HepG2 (cell line): ENCODE measurements around the gene HNF1B. TPM values are rescaled to one million over a fixed set of nuclear protein-coding genes. Genes with fewer than 3 reads are reported as not detected.
A peak's percentile ranks its signal among the peaks of the same experiment; 100 is the strongest.

Experiments used
- ATAC-seq: fragments of 200-7000 bp; cut with Tn5 transposase; 3 replicates; pipeline ENCODE4 v1.9.1; 2020; ENCODE audit warnings: mild to moderate bottlenecking, moderate library complexity
- BruUV-seq: library from RNA; stranded (reverse); fragments of 400-500 nt; replicated peaks from 2 replicates; lab custom pipeline; 2021; lab: Mats Ljungman, UMichigan
- CTCF ChIA-PET: fragments of 300-600 bp; formaldehyde crosslinking; extraction: SDS; loops from one replicate; lab custom pipeline; 2021; ENCODE audit warnings: low total read pairs, inconsistent platforms, low intra/inter-chr PET ratio; lab: Yijun Ruan, JAX
- POLR2A ChIA-PET: fragments of 350-600 bp; sonication (Branson Sonifier 250); formaldehyde crosslinking; loops from one replicate; lab custom pipeline; 2020; ENCODE audit warnings: antibody characterized with exemption, inconsistent platforms; lab: Yijun Ruan, JAX
- DNase-seq: peaks from one replicate; pipeline ENCODE4 v3.0.0-alpha.2; 2015; ENCODE audit warnings: low spot score
- FAIRE-seq: peaks from 3 replicates; lab custom pipeline; 2011; peaks lifted over from hg19 to GRCh38; lab: Jason Lieb, UNC
- H2AFZ ChIP-seq: one replicate; pipeline ENCODE4 v1.6.1; 2011; ENCODE audit warnings: low read length, inconsistent platforms
- H3K27ac ChIP-seq: fragments of 300-600 bp; 3 replicates; pipeline ENCODE4 v1.8.0; 2011; ENCODE audit warnings: mixed run types, mild to moderate bottlenecking, mixed read lengths, low read length, inconsistent platforms; ENCODE audit not compliant: insufficient read depth; ENCODE audit errors: extremely low read length
- H3K27me3 ChIP-seq, 2 experiments: fragments of 200-600 bp in 1 of 2; 2 replicates in 1 of 2; 3 replicates in 1 of 2; pipeline versions ENCODE4 v1.6.0 to v1.8.0; 2011; ENCODE audit warnings: low read length in 2 of 2, mild to moderate bottlenecking in 2 of 2, moderate library complexity in 2 of 2, inconsistent platforms in 1 of 2; ENCODE audit not compliant: insufficient read depth in 2 of 2, control insufficient read depth in 1 of 2
- H3K36me3 ChIP-seq, 2 experiments: fragments of 200-600 bp in 1 of 2; replicated peaks in 1 of 2; 2 replicates in 1 of 2; 3 replicates in 1 of 2; pipeline versions ENCODE4 v1.5.1 to v1.8.0; 2011; ENCODE audit warnings: low read length in 2 of 2, inconsistent platforms in 1 of 2; ENCODE audit not compliant: insufficient read depth in 2 of 2, control insufficient read depth in 1 of 2
- H3K4me1 ChIP-seq: 2 replicates; pipeline ENCODE4 v1.5.1; 2012; ENCODE audit warnings: low read length, inconsistent platforms; ENCODE audit not compliant: insufficient read depth
- H3K4me2 ChIP-seq: 2 replicates; pipeline ENCODE4 v1.6.0; 2011; ENCODE audit warnings: low read depth, low read length, inconsistent platforms
- H3K4me3 ChIP-seq, 3 experiments: fragments of 200-600 bp in 1 of 3; sonication (generic), shearing (Covaris generic) in 1 of 3; replicated peaks in 1 of 3; 2 replicates each; pipeline ENCODE4 v1.5.1; 2011 to 2016; ENCODE audit warnings: low read length in 3 of 3, inconsistent platforms in 2 of 3, low read depth in 2 of 3, mild to moderate bottlenecking in 2 of 3, control low read depth in 1 of 3, mixed read lengths in 1 of 3; ENCODE audit not compliant: insufficient read depth in 1 of 3
- H3K79me2 ChIP-seq: one replicate; pipeline ENCODE4 v1.6.1; 2011; ENCODE audit warnings: low read length, inconsistent platforms; ENCODE audit not compliant: insufficient read depth
- H3K9ac ChIP-seq: 2 replicates; pipeline ENCODE4 v1.6.0; 2011; ENCODE audit warnings: mild to moderate bottlenecking, low read depth, low read length, inconsistent platforms; ENCODE audit not compliant: insufficient read depth
- H3K9me3 ChIP-seq: 2 replicates; pipeline ENCODE4 v1.5.1; 2012; ENCODE audit warnings: mild to moderate bottlenecking, low read length
- H4K20me1 ChIP-seq: 2 replicates; pipeline ENCODE4 v1.6.0; 2011; ENCODE audit warnings: inconsistent platforms, mild to moderate bottlenecking, low read length, moderate library complexity; ENCODE audit not compliant: insufficient read depth
- GPN1 ChIP-seq: sonication (generic); formaldehyde crosslinking; IDR thresholded peaks from 2 replicates; pipeline ENCODE4 v1.5.1; 2020; ENCODE audit warnings: missing genetic modification reagents, borderline replicate concordance
- KAT7 ChIP-seq: IDR thresholded peaks from 2 replicates; pipeline ENCODE4 v1.6.1; 2018; ENCODE audit warnings: borderline replicate concordance, missing compliant biosample characterization
- KDM4B ChIP-seq: sonication (generic); formaldehyde crosslinking; IDR thresholded peaks from 2 replicates; pipeline ENCODE4 v1.4.0; 2020; ENCODE audit warnings: missing genetic modification reagents
- MTF2 ChIP-seq: sonication (generic); formaldehyde crosslinking; IDR thresholded peaks from 2 replicates; pipeline ENCODE4 v1.5.0; 2020; ENCODE audit warnings: missing genetic modification reagents, borderline replicate concordance
- PAF1 ChIP-seq: IDR thresholded peaks from 2 replicates; pipeline ENCODE4 v1.6.1; 2016; ENCODE audit warnings: missing genetic modification reagents, missing compliant biosample characterization
- TARDBP ChIP-seq: sonication (generic); formaldehyde crosslinking; IDR thresholded peaks from 2 replicates; pipeline ENCODE4 v1.8.0; 2022; ENCODE audit warnings: mild to moderate bottlenecking, missing genetic modification reagents
- ZFP41 ChIP-seq: sonication (generic); formaldehyde crosslinking; IDR thresholded peaks from 2 replicates; pipeline ENCODE4 v1.4.0; 2020; ENCODE audit warnings: mild to moderate bottlenecking, missing genetic modification reagents, borderline replicate concordance
- ZNF232 ChIP-seq: sonication (generic); formaldehyde crosslinking; IDR thresholded peaks from 2 replicates; pipeline ENCODE4 v1.4.0; 2020; ENCODE audit warnings: missing genetic modification reagents, borderline replicate concordance
- ZNF253 ChIP-seq: sonication (generic); formaldehyde crosslinking; IDR thresholded peaks from 2 replicates; pipeline ENCODE4 v1.8.0; 2022; ENCODE audit warnings: mild to moderate bottlenecking, missing genetic modification reagents, borderline replicate concordance
- ZNF367 ChIP-seq: sonication (generic); formaldehyde crosslinking; IDR thresholded peaks from 2 replicates; pipeline ENCODE4 v1.4.0; 2020; ENCODE audit warnings: missing genetic modification reagents, borderline replicate concordance
- ZNF550 ChIP-seq: sonication (generic); formaldehyde crosslinking; IDR thresholded peaks from 2 replicates; pipeline ENCODE4 v1.4.0; 2020; ENCODE audit warnings: mild to moderate bottlenecking, missing genetic modification reagents, borderline replicate concordance
- ZNF563 ChIP-seq: sonication (generic); formaldehyde crosslinking; IDR thresholded peaks from 2 replicates; pipeline ENCODE4 v1.8.0; 2022; ENCODE audit warnings: mild to moderate bottlenecking, moderate library complexity, missing genetic modification reagents
- ZNF709 ChIP-seq: sonication (generic); formaldehyde crosslinking; IDR thresholded peaks from 2 replicates; pipeline ENCODE4 v1.5.0; 2020; ENCODE audit warnings: mild to moderate bottlenecking, missing genetic modification reagents
- ZNF766 ChIP-seq: sonication (generic); formaldehyde crosslinking; IDR thresholded peaks from 2 replicates; pipeline ENCODE4 v1.5.0; 2020; ENCODE audit warnings: missing genetic modification reagents, borderline replicate concordance
- WGBS: methylation state at CpG from one replicate; pipeline ENCODE4 v1.1.6; 2017; ENCODE audit warnings: low lambda C conversion rate; 5-methylcytosine and 5-hydroxymethylcytosine counted together
- in situ Hi-C: cut with HindIII; loops from 2 replicates; pipeline ENCODE4 v1.10.0; 2017; ENCODE audit warnings: low pct_unique_long_range_greater_than_20kb; ENCODE audit not compliant: extremely low pct_ligation_motif_present
- intact Hi-C: fragments of 100-400 bp; cut with micrococcal nuclease; formaldehyde crosslinking; loops from one replicate; pipeline ENCODE4 v1.10.0; 2022; ENCODE audit not compliant: unreplicated experiment
- polyA plus RNA-seq, 8 experiments: library from polyadenylated mRNA; depleted of rRNA in 3 of 8; stranded (reverse) in 7 of 8; unstranded in 1 of 8; fragments of >200 nt; fragmentation: Illumina TruSeq in 4 of 8; extraction: Trizol in 4 of 8; gene quantifications; 2 replicates each; pipeline versions ENCODE4 v1.2.1 to v1.2.3, GENCODE V29; 2011 to 2016; ENCODE audit warnings: low read depth in 4 of 8, missing spikeins in 1 of 8, mixed read lengths in 1 of 8; ENCODE audit not compliant: insufficient read depth in 1 of 8
- total RNA-seq, 5 experiments: library from RNA; depleted of rRNA; stranded (reverse); fragments of >200 nt; fragmentation: Illumina TruSeq; extraction: Trizol; gene quantifications; 2 replicates each; pipeline ENCODE4 v1.2.3, GENCODE V29; 2016; ENCODE audit warnings: low read depth in 1 of 5
- TF ChIP-seq, protein P1 (sequence below): sonication (generic); formaldehyde crosslinking; IDR thresholded peaks from 2 replicates; pipeline ENCODE4 v1.9.0; 2021; ENCODE audit warnings: missing genetic modification reagents, mild to moderate bottlenecking, borderline replicate concordance
- TF ChIP-seq, protein P2 (sequence below): sonication (generic); formaldehyde crosslinking; conservative IDR thresholded peaks from 2 replicates; pipeline ENCODE4 v1.8.0; 2022; ENCODE audit warnings: mild to moderate bottlenecking, moderate library complexity, missing genetic modification reagents
- TF ChIP-seq, protein P3 (sequence below): sonication (generic); formaldehyde crosslinking; IDR thresholded peaks from 2 replicates; pipeline ENCODE4 v1.4.0; 2020; ENCODE audit warnings: missing genetic modification reagents

HNF1B gene
- total and polyA plus RNA-seq, 2 of the 13 experiments (the other 11 are each of a cell fraction or from before 2014, with no cell fraction given): 1.9 to 5.3 TPM

DNA sequence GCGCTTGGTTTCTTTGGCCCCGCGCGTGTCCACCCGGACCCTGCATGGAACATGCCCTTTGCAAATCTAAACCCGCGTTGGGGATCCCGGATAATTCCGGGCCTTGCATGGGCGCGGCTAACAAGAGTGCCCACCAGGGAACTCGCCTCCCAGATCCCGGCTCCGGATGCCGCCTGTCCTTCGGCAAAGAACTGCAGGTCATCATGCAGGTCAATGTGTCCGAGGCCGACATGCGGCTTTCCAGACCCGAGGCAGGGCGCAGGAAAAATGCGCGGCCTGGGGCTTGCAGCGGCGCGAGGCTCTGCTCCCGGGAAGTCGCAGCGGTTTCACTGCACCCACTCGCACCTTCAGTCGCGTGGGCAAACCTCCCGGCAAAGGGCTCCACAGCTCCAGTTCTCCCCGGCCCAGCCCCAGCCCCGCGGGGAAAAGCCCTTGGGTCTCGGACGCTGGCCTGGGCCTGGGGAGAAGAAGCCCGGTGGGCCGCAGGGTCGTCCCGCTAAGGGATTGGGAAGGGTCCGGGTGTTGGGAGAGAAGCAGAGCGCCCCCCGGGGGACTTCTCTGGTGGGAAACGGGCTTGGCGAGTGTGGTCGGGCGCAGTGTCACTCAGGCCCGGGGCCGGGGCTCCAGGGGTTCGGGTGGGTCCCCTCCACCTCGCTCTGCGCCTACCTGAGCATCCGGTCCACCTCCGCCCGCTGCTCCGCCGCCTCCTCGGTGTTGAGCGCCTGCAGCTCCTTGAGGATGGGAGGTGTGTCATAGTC, 805 bp downstream of the HNF1B start:
- H3K79me2 ChIP-seq: peaks cover 49% of the 10 kb centered on the region
- TF ChIP-seq ZNF709 (CRISPR knock-in tag): no peak
- peak; percentile 50; the same call in 1 of the 2 replicates for TF ChIP-seq MTF2
- no peak for TF ChIP-seq ZNF232
- TF ChIP-seq KDM4B (CRISPR knock-in tag): no peak
- TF ChIP-seq KAT7: no peak
- TF ChIP-seq GPN1 (CRISPR knock-in tag): no peak
- peak; percentile 22; the same call in 1 of the 2 replicates for TF ChIP-seq TARDBP
- no peak for TF ChIP-seq ZNF563
- TF ChIP-seq ZFP41 (CRISPR knock-in tag): no peak
- TF ChIP-seq, protein P1, sequence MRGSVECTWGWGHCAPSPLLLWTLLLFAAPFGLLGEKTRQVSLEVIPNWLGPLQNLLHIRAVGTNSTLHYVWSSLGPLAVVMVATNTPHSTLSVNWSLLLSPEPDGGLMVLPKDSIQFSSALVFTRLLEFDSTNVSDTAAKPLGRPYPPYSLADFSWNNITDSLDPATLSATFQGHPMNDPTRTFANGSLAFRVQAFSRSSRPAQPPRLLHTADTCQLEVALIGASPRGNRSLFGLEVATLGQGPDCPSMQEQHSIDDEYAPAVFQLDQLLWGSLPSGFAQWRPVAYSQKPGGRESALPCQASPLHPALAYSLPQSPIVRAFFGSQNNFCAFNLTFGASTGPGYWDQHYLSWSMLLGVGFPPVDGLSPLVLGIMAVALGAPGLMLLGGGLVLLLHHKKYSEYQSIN (CRISPR knock-in tag): no peak
- TF ChIP-seq PAF1: no peak
- TF ChIP-seq ZNF367 (CRISPR knock-in tag): no peak
- TF ChIP-seq ZNF253 (CRISPR knock-in tag): peak; percentile 42; the same call in 1 of the 2 replicates
- no peak for TF ChIP-seq ZNF550 (CRISPR knock-in tag)
- no peak for TF ChIP-seq ZNF766 (CRISPR knock-in tag)
- TF ChIP-seq, protein P2, sequence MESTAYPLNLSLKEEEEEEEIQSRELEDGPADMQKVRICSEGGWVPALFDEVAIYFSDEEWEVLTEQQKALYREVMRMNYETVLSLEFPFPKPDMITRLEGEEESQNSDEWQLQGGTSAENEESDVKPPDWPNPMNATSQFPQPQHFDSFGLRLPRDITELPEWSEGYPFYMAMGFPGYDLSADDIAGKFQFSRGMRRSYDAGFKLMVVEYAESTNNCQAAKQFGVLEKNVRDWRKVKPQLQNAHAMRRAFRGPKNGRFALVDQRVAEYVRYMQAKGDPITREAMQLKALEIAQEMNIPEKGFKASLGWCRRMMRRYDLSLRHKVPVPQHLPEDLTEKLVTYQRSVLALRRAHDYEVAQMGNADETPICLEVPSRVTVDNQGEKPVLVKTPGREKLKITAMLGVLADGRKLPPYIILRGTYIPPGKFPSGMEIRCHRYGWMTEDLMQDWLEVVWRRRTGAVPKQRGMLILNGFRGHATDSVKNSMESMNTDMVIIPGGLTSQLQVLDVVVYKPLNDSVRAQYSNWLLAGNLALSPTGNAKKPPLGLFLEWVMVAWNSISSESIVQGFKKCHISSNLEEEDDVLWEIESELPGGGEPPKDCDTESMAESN (CRISPR knock-in tag): 0 out of 2 replicates have a peak, but pooled peaks have one; percentile 21
- TF ChIP-seq, protein P3, sequence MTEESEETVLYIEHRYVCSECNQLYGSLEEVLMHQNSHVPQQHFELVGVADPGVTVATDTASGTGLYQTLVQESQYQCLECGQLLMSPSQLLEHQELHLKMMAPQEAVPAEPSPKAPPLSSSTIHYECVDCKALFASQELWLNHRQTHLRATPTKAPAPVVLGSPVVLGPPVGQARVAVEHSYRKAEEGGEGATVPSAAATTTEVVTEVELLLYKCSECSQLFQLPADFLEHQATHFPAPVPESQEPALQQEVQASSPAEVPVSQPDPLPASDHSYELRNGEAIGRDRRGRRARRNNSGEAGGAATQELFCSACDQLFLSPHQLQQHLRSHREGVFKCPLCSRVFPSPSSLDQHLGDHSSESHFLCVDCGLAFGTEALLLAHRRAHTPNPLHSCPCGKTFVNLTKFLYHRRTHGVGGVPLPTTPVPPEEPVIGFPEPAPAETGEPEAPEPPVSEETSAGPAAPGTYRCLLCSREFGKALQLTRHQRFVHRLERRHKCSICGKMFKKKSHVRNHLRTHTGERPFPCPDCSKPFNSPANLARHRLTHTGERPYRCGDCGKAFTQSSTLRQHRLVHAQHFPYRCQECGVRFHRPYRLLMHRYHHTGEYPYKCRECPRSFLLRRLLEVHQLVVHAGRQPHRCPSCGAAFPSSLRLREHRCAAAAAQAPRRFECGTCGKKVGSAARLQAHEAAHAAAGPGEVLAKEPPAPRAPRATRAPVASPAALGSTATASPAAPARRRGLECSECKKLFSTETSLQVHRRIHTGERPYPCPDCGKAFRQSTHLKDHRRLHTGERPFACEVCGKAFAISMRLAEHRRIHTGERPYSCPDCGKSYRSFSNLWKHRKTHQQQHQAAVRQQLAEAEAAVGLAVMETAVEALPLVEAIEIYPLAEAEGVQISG (CRISPR knock-in tag): 0 out of 2 replicates have a peak, but pooled peaks have one; percentile 19

More for the DNA sequence above, 805 bp downstream of the HNF1B start:
- peak; percentile 61 for DNase-seq
- ChIA-PET POLR2A (interaction anchor here (0.7 to 6.0 kb wide), 17 partner anchors 10 to 87 kb away, joined by 3 to 79 read pairs (median 6); no protein-coding TSS in a partner anchor), CTCF (no interaction called here)
- peak overlapping the region; percentile 77 for H3K4me2 ChIP-seq
- peaks cover 1 to 4% of the 10 kb centered on the region in 2 experiments; a peak in 2 of 5 replicates for H3K36me3 ChIP-seq
- no peaks in the 10 kb centered on the region for H4K20me1 ChIP-seq
- H3K9me3 ChIP-seq: no peaks in the 10 kb centered on the region
- peak; percentile 50 for ATAC-seq
- no TSS peak for BruUV-seq
- WGBS: 7% methylated on average over 9 of the region's 61 CpGs
- H3K27me3 ChIP-seq: no peaks in the 10 kb centered on the region; a peak in 1 of 5 replicates
- H3K4me3 ChIP-seq: peak overlapping the region; percentile 77 to 89 (median 80)
- no peak overlapping the region for H2AFZ ChIP-seq
- in situ Hi-C loops: loop anchor here (5.0 to 10.0 kb wide), 2 partner anchors 37 to 99 kb away; partner anchors contain the start of gene DDX52
- peak overlapping the region; percentile 93 for H3K9ac ChIP-seq
- intact Hi-C loops: loop anchor here (2.0 to 10.0 kb wide), 3 partner anchors 43 to 93 kb away; no protein-coding TSS in a partner anchor
- H3K27ac ChIP-seq: peak overlapping the region; percentile 94
- H3K4me1 ChIP-seq: peaks cover 41% of the 10 kb centered on the region
- no peak for FAIRE-seq
